Vagina (tissue), 2 donors: ENCODE measurements around the gene SPOCD1.

Experiments used
- POLR2A ChIP-seq, 2 donors: fragments of 450-650 bp; IDR thresholded peaks; one replicate each; pipeline ENCODE4 v1.6.1; 2017; ENCODE audit warnings: antibody characterized with exemption in 2 of 2, mild to moderate bottlenecking in 2 of 2, moderate library complexity in 2 of 2
- POLR2AphosphoS5 ChIP-seq, 2 donors: sonication (generic); formaldehyde crosslinking; IDR thresholded peaks; one replicate each; pipeline ENCODE4 v1.9.0; 2017; ENCODE audit warnings: antibody characterized with exemption in 2 of 2, mild to moderate bottlenecking in 2 of 2, low read depth in 1 of 2; ENCODE audit not compliant: insufficient read depth in 1 of 2
- TF ChIP-seq, protein P1 (sequence below), 3 experiments: fragments of 450-650 bp in 2 of 3; fragments of 200-600 bp in 1 of 3; sonication (generic) in 1 of 3; IDR thresholded peaks; one replicate each; pipeline ENCODE4 v1.5.1; 2017 to 2019; ENCODE audit warnings: antibody characterized with exemption in 3 of 3, mild to moderate bottlenecking in 2 of 3, moderate library complexity in 2 of 3

DNA sequence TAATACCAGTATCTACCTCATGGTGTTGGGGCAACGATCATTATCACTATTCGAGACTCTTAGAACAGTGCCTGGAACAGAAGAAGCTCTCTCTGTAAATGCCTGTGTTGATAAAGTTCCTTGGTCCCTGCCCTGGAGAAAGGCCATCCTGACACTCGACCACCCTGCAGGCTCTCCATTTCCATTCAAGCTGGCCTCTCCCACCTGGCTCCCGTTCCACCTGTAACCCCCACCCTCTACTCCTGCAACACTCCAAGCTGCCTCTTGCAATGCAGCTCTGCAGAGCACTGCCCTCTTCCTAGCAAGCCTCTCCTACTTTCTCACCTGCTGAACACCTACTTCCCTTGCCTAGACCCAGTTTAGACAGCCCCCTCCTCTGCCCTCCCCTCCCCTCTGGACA, 6.1 kb downstream of the SPOCD1 start:
- TF ChIP-seq POLR2AphosphoS5 (IDR thresholded peaks at IDR 0.05; ENCODE audit: insufficient read depth in 1 of 2, low read depth in 1 of 2): no peak
- TF ChIP-seq, protein P1, sequence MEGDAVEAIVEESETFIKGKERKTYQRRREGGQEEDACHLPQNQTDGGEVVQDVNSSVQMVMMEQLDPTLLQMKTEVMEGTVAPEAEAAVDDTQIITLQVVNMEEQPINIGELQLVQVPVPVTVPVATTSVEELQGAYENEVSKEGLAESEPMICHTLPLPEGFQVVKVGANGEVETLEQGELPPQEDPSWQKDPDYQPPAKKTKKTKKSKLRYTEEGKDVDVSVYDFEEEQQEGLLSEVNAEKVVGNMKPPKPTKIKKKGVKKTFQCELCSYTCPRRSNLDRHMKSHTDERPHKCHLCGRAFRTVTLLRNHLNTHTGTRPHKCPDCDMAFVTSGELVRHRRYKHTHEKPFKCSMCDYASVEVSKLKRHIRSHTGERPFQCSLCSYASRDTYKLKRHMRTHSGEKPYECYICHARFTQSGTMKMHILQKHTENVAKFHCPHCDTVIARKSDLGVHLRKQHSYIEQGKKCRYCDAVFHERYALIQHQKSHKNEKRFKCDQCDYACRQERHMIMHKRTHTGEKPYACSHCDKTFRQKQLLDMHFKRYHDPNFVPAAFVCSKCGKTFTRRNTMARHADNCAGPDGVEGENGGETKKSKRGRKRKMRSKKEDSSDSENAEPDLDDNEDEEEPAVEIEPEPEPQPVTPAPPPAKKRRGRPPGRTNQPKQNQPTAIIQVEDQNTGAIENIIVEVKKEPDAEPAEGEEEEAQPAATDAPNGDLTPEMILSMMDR (IDR thresholded peaks at IDR 0.05): no peak
- TF ChIP-seq POLR2A (IDR thresholded peaks at IDR 0.05): no peak
